HG02678 (cell line): Measurements from ENCODE around the gene MLX.
"Not testable (repeated sequence)": the region's sequence is repeated elsewhere in the genome, so short reads cannot be mapped to it uniquely, and the experiment has no call there.

ENCODE experiments used
- ATAC-seq: cut with Tn5 transposase; IDR thresholded peaks from one replicate; pipeline ENCODE4 v1.9.1; 2021; ENCODE audit warnings: mild to moderate bottlenecking, moderate library complexity; ENCODE audit not compliant: unreplicated experiment

Gene MLX

DNA sequence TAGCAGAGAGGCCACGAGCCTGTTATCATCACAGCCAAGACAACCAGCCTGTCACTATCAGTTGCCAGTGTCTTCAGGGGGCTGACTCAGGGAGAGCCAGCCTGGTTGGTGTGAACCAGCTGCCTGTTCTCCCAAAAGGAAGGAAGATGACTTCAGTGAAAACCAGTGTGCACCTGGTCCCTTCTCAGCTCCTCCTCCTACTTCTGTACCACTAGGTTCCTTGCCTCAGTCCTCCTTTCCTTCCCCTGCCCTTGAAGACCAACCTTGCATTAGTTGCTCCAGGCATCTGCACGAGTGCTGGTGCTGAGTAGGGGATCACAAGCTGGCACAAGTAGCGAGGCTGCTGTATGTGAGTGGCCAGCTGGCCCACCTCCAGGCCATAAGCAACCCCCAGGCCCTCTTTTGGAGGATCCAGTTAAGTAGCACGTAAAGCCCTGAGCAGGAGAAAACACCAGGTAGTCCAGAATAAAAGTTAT is 51.1 kb downstream of the MLX start:
- peak; percentile 23 for ATAC-seq

DNA sequence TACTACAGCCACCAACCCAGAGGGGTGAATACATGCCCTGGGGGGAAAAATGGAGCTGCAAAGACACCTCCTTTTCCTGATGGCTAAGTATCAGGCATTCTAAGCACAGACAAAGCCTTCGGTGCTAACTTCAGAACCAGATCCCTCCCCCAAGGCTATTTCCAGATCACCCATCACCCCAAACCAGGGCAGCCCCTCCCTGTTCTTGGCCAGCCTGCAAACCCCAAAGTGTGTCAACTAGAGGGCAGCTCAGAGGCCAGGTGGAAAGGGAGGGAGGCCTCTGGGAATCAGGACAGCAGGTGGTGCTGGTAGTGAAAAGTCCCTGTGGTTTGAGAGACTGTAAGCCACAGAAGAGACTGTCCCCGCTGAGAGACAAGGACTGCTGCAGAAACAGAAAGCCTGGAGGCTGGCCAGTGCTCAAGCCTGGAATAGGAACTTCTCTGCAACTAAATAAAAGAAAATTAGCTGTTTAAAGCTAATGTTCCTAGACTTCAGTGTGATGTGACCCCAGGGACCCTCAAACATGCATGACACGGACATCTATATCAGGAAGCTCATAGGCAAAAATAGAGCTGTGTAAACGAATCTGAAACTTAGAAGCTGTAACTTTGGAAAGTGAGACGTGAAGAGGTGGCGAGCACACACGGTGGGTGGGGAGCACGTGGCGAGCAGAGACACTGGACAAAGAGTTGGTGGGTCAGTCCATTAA is 51.7 kb downstream of the MLX start:
- ATAC-seq = peak; percentile 73

DNA sequence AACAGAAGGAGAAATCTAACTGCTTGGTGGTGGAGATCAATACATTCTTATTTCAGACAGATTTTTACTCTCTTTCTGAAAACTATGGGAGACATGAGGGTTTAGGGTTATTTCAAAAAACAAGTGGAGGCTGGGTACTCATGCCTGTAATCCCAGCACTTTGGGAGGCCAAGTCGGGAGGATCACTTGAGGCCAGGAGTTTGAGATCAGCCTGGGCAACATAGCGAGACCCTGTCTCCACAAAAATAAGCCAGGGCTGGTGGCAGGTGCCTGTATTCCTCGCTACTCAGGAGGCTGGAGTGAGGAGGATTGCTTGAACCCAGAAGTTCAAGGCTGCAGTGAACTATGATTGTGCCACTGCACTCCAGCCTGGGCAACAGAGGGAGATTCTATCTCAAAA is 55.1 kb downstream of the MLX start:
- not testable (repeated sequence) for ATAC-seq
